ES-I3 (cell line): ENCODE results near the gene PCDHGA5.
"Not testable (repeated sequence)": the region's sequence is repeated elsewhere in the genome, so short reads cannot be mapped to it uniquely, and the experiment has no call there.

Source experiments
- H3K36me3 ChIP-seq: 2 replicates; pipeline ENCODE4 v1.6.1; 2013; ENCODE audit warnings: mild to moderate bottlenecking, low read length, control low read depth, moderate library complexity; ENCODE audit not compliant: insufficient read depth
- H3K4me1 ChIP-seq: 2 replicates; pipeline ENCODE4 v1.6.1; 2013; ENCODE audit warnings: mild to moderate bottlenecking, control low read depth, low read length; ENCODE audit not compliant: insufficient read depth
- H3K9ac ChIP-seq: 2 replicates; pipeline ENCODE4 v1.6.1; 2013; ENCODE audit warnings: low read depth, mild to moderate bottlenecking, low read length, moderate library complexity
- H3K9me3 ChIP-seq: 2 replicates; pipeline ENCODE4 v1.6.1; 2013; ENCODE audit warnings: mild to moderate bottlenecking, low read length, moderate library complexity; ENCODE audit not compliant: control insufficient read depth, insufficient read depth

The PCDHGA5 gene

DNA sequence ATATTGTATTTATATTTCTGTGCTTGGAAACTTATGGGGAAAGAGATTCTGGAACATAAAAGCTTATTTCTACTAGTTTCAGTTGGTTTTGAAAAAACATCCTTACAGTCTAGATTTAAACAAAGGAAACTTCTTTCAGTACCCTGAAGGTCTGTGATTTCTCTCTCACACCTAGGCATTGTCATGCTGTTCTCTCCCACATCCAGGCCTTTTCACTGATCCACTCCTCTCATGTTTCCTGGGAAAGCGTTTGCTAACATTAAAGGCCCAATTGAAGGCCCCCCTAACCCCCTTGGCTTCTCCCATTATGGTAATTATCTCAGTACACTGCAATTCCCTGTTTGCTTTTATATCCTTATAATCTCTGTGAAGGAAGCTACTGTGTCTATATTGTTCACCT is 21.2 kb upstream of the PCDHGA5 start:
- Histone ChIP-seq H3K9me3 (peaks cover 6% of the 10 kb centered on the region; the same call in 1 of the 2 replicates), H3K4me1 (no peaks in the 10 kb centered on the region), H3K9ac (no peak overlapping the region), H3K36me3 (no peaks in the 10 kb centered on the region)

DNA sequence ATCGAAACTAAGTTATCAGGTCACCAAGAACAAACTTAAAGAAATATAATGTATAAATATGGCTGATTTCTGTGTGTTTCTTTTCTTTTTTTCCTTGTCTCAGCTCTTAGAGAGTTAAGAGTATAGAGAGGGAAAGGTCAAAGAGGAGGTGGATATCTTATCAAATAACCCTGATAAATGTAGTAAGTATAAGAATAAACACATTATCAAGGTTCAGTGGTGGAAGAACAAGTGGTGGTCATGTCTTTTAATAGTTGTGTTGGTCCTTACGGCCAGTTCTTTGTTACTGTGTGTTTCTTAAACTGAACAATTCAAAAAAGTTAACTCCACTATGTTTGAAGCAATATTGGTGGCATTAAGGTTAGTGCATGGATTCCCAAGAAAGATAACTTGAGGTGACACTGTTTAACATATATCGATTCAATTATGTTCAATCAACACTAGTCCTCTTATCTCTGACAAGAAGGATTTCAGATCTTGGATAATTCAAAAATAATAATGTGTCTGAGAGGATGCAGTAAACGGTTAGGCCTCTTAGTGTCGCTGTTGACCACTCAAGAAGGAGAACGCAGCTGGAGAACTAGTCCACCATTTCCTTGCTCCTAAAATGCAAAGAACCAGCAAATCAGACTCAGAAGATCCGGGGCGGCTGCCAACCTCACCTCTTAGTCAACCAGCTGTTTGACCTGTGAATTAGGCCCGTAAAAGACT is 20.6 kb upstream of the PCDHGA5 start, which contains the start of gene PCDHGA3:
PCDHGA3 (plus strand) TSS at position 588 of the 711 bp plus-strand sequence. CDS start 205 bp downstream, outside the sequence.
- peaks cover 6% of the 10 kb centered on the region; the same call in 1 of the 2 replicates for H3K9me3 ChIP-seq
- no peaks in the 10 kb centered on the region for H3K36me3 ChIP-seq
- no peaks in the 10 kb centered on the region for H3K4me1 ChIP-seq
- H3K9ac ChIP-seq, result no peak within 1 kb of the TSS

DNA sequence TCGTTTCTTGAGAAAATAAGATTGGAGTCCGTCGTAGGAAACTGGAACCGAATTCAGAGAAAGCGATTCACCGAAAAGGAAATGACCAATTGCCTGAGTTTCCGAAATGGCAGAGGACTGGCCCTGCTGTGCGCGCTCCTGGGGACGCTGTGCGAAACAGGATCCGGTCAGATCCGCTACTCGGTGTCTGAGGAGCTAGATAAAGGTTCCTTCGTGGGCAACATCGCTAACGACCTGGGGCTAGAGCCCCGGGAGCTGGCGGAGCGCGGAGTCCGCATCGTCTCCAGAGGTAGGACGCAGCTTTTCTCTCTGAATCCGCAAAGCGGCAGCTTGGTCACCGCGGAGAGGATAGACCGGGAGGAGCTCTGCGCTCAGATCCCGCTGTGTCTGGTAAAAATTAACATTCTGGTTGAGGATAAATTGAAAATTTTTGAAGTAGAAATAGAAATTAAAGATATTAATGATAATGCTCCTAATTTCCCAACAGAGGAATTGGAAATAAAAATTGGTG is 20.0 kb upstream of the PCDHGA5 start:
- H3K4me1 ChIP-seq, result no peaks in the 10 kb centered on the region
- H3K36me3 ChIP-seq, result no peaks in the 10 kb centered on the region
- peaks cover 6% of the 10 kb centered on the region; the same call in 1 of the 2 replicates for H3K9me3 ChIP-seq
- H3K9ac ChIP-seq, result no peak overlapping the region

GRCh38 chr5:141345327-141345726 is 18.6 kb upstream of the PCDHGA5 start:
- H3K9ac ChIP-seq, result no peak overlapping the region
- no peaks in the 10 kb centered on the region for H3K36me3 ChIP-seq
- H3K4me1 ChIP-seq, result no peaks in the 10 kb centered on the region
- peaks cover 2% of the 10 kb centered on the region; the same call in 1 of the 2 replicates for H3K9me3 ChIP-seq

GRCh38 chr5:141346017-141346416 is 17.9 kb upstream of the PCDHGA5 start:
- H3K9ac ChIP-seq, H3K36me3 ChIP-seq, H3K4me1 ChIP-seq, H3K9me3 ChIP-seq: not testable (repeated sequence)

DNA sequence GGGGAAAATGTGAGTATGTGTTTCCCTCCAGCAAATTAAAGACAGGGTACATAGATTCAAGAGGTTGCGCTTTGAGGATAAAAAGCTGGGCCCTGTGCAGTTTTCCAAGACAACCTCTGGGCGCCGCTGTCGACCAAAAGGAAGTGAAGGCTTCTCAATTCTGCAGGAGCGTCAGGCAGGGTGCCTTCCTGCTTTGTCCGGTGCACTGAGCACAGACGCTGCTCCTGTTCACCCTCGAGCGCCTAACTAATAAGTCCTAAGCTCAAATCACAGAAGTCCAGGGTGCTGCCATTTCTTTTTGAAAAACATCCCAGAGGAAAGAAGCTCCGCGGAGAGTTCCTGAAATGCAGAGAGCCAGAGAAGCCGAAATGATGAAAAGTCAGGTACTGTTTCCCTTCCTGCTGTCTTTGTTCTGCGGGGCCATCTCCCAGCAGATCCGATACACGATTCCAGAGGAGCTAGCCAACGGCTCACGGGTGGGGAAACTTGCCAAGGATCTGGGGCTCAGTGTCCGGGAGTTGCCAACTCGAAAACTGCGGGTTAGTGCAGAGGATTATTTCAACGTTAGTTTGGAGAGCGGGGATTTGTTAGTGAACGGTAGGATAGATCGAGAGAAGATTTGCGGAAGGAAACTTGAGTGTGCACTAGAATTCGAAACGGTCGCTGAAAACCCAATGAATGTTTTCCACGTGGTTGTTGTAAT is 13.9 kb upstream of the PCDHGA5 start, which contains the start of gene PCDHGB1:
PCDHGB1 (plus strand) TSS at position 183 of the 703 bp plus-strand sequence; CDS start at position 345, 162 bp downstream.
- Histone ChIP-seq H3K4me1 (no peaks in the 10 kb centered on the region), H3K9me3 (peaks cover 2% of the 10 kb centered on the region; the same call in 1 of the 2 replicates), H3K36me3 (no peaks in the 10 kb centered on the region; the same call in 1 of the 2 replicates), H3K9ac (peak within 1 kb of the TSS; percentile 32; the same call in 1 of the 2 replicates)

GRCh38 chr5:141351591-141351990 is 12.4 kb upstream of the PCDHGA5 start:
- H3K9me3 ChIP-seq, result no peaks in the 10 kb centered on the region

GRCh38 chr5:141354900-141355469 is 9.0 kb upstream of the PCDHGA5 start, which contains the start of gene PCDHGA4:
TSS of gene PCDHGA4 (plus strand) at chr5:141355021. CDS start at chr5:141355108, 87 bp downstream.
- no peaks in the 10 kb centered on the region; the same call in 1 of the 2 replicates for H3K36me3 ChIP-seq
- 0 out of 2 replicates have a peak, but pooled peaks cover under 1% of the 10 kb centered on the region for H3K9me3 ChIP-seq
- no peak within 1 kb of the TSS for H3K9ac ChIP-seq
- no peaks in the 10 kb centered on the region for H3K4me1 ChIP-seq

More at GRCh38 chr5:141351591-141351990, 12.4 kb upstream of the PCDHGA5 start:
- H3K36me3 ChIP-seq, result no peaks in the 10 kb centered on the region; the same call in 1 of the 2 replicates
- H3K4me1 ChIP-seq, result no peaks in the 10 kb centered on the region
- H3K9ac ChIP-seq, result no peak overlapping the region

- Histone ChIP-seq H3K9me3 (peaks cover 6% of the 10 kb centered on the region; the same call in 1 of the 2 replicates), H3K9ac (no peak overlapping the region), H3K36me3 (no peaks in the 10 kb centered on the region; the same call in 1 of the 2 replicates), H3K4me1 (no peaks in the 10 kb centered on the region)
Measured at GRCh38 chr5:141355641-141356040, 8.3 kb upstream of the PCDHGA5 start.

GRCh38 chr5:141356133-141356532 is 7.8 kb upstream of the PCDHGA5 start:
- no peak overlapping the region for H3K9ac ChIP-seq

GRCh38 chr5:141356950-141357349 is 7.0 kb upstream of the PCDHGA5 start:
- Histone ChIP-seq H3K36me3 (no peaks in the 10 kb centered on the region; the same call in 1 of the 2 replicates), H3K9me3 (peaks cover 8% of the 10 kb centered on the region; the same call in 1 of the 2 replicates), H3K4me1 (no peaks in the 10 kb centered on the region), H3K9ac (no peak overlapping the region)

More at GRCh38 chr5:141356133-141356532, 7.8 kb upstream of the PCDHGA5 start:
- Histone ChIP-seq H3K4me1 (no peaks in the 10 kb centered on the region), H3K36me3 (no peaks in the 10 kb centered on the region; the same call in 1 of the 2 replicates), H3K9me3 (peaks cover 8% of the 10 kb centered on the region; the same call in 1 of the 2 replicates)

GRCh38 chr5:141359790-141360426 is 4.1 kb upstream of the PCDHGA5 start, which contains the start of gene PCDHGB2:
TSS of gene PCDHGB2 (plus strand) at chr5:141359994. CDS start at chr5:141360136, 142 bp downstream.
- H3K36me3 ChIP-seq, result no peaks in the 10 kb centered on the region
- H3K9me3 ChIP-seq, result peaks cover 8% of the 10 kb centered on the region; the same call in 1 of the 2 replicates
- no peak within 1 kb of the TSS; the same call in 1 of the 2 replicates for H3K9ac ChIP-seq
- peaks cover 3% of the 10 kb centered on the region; the same call in 1 of the 2 replicates for H3K4me1 ChIP-seq

DNA sequence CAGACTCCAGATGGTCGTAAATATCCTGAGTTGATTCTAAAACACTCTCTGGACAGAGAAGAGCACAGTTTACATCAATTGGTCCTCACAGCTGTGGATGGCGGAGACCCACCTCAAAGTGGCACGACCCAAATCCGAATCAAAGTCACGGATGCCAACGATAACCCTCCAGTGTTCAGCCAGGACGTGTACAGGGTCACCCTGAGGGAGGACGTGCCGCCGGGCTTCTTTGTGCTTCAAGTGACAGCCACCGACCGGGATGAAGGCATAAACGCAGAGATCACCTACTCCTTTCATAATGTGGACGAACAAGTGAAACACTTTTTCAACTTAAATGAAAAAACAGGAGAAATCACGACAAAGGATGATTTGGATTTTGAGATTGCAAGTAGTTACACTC is 3.3 kb upstream of the PCDHGA5 start:
- Histone ChIP-seq H3K9ac (no peak overlapping the region), H3K36me3 (no peaks in the 10 kb centered on the region), H3K4me1 (peaks cover 3% of the 10 kb centered on the region; the same call in 1 of the 2 replicates), H3K9me3 (peaks cover 8% of the 10 kb centered on the region; the same call in 1 of the 2 replicates)
